Right lobe of liver (tissue), 6 donors: Measurements from ENCODE around the gene ADRM1. TPM values are rescaled to one million over a fixed set of nuclear protein-coding genes. Genes with fewer than 3 reads are reported as not detected.
A peak's percentile ranks its signal among the peaks of the same experiment; 100 is the strongest.

ENCODE experiments used
- ATAC-seq, 4 donors: fragments of 200-7000 bp; cut with Tn5 transposase; one replicate each; pipeline ENCODE4 v1.9.1; 2020; ENCODE audit warnings: mild to moderate bottlenecking in 4 of 4, moderate library complexity in 4 of 4
- DNase-seq, 3 donors: peaks; one replicate each; pipeline ENCODE4 v3.0.0-alpha.2; 2020
- H3K27ac ChIP-seq, 3 donors: fragments of 200-600 bp; one replicate each; pipeline ENCODE4 v1.8.0; 2022
- H3K27me3 ChIP-seq, 2 donors: fragments of 200-600 bp; one replicate each; pipeline ENCODE4 v1.8.0; 2022
- H3K36me3 ChIP-seq, 4 donors: fragments of 200-600 bp; sonication (generic) in 1 of 4; one replicate each; pipeline versions ENCODE4 v1.5.1 to v1.8.0; 2017 to 2022; ENCODE audit warnings: control low read depth in 1 of 4
- H3K4me1 ChIP-seq, 4 donors: fragments of 200-600 bp; sonication (generic) in 1 of 4; one replicate each; pipeline versions ENCODE4 v1.5.1 to v1.8.0; 2017 to 2022; ENCODE audit warnings: control low read depth in 1 of 4
- H3K4me3 ChIP-seq, 3 donors: fragments of 200-600 bp; one replicate each; pipeline ENCODE4 v1.8.0; 2022
- H3K9me3 ChIP-seq, 4 donors: fragments of 200-600 bp; sonication (generic) in 1 of 4; one replicate each; pipeline versions ENCODE4 v1.5.1 to v1.8.0; 2017 to 2022; ENCODE audit warnings: control low read depth in 1 of 4
- CTCF ChIP-seq, 4 donors: fragments of 200-600 bp in 3 of 4; fragments of 450-650 bp in 1 of 4; IDR thresholded peaks; one replicate each; pipeline versions ENCODE4 v1.5.1 to v1.8.0; 2016 to 2022; ENCODE audit warnings: antibody characterized with exemption in 4 of 4, mild to moderate bottlenecking in 2 of 4
- POLR2A ChIP-seq: fragments of 450-650 bp; IDR thresholded peaks from one replicate; pipeline ENCODE4 v1.6.1; 2017; ENCODE audit warnings: antibody characterized with exemption, mild to moderate bottlenecking
- WGBS: methylation state at CpG from one replicate; pipeline ENCODE4 v1.1.6; 2018; ENCODE audit warnings: low coverage, low lambda C conversion rate; ENCODE audit not compliant: insufficient coverage; ENCODE audit errors: missing lambda C conversion rate; 5-methylcytosine and 5-hydroxymethylcytosine counted together
- intact Hi-C, 2 donors: fragments of 100-400 bp; cut with DNase I; formaldehyde crosslinking; loops; one replicate each; pipeline versions ENCODE4 v1.11.2 to v1.14.1; 2022
- total RNA-seq, 6 experiments: library from RNA; depleted of rRNA in 2 of 6; stranded (reverse); fragments of >200 nt in 2 of 6; fragmentation: NEBNext Ultra II Directional in 3 of 6; extraction: Animal tissue kit (Norgen Biotek cat#: 25700) in 3 of 6; gene quantifications; one replicate each; pipeline versions ENCODE4 v1.1.0 to v1.2.4, GENCODE V29; 2016 to 2023
- donor health status: DM: no; HTN: yes; CAD: no.
- donor health status: DM: no; HTN: no; CAD: no.
- donor health status: DM: no; HTN: no; CAD: no.
- donor health status: DM: no; HTN: yes; CAD: no.
- donor health status: DM: no; HTN: yes; CAD: no.

Gene ADRM1
- total RNA-seq, 6 experiments from 2014 or later: 49.5 to 139 (median 55.7) TPM

- H3K36me3 ChIP-seq: peaks cover 0 to 21% (median 9%) of the 10 kb centered on the region in 4 donors
- peak in 1 of 3 donors; percentile 48 for DNase-seq
- no peaks in the 10 kb centered on the region for H3K27me3 ChIP-seq
- 58% methylated on average over 17 of the region's 29 CpGs for WGBS
- H3K9me3 ChIP-seq: no peaks in the 10 kb centered on the region
- ATAC-seq: peak in 3 of 4 donors; percentile 19 to 61 (median 56)
- no peak overlapping the region for H3K4me3 ChIP-seq
- no peak for TF ChIP-seq CTCF (IDR thresholded peaks at IDR 0.05)
- TF ChIP-seq POLR2A: no peak
- H3K27ac ChIP-seq: peak overlapping the region in 2 of 3 donors; percentile 35 to 49
- peaks cover 0 to 27% (median 11%) of the 10 kb centered on the region in 4 donors for H3K4me1 ChIP-seq
- intact Hi-C loops: no loop called here
Observed at GRCh38 chr20:62297449-62298227, 5.2 kb upstream of the ADRM1 start.

GRCh38 chr20:62298577-62299249 lies 4.1 kb upstream of the ADRM1 start:
- Histone ChIP-seq H3K36me3 (peaks cover 0 to 21% (median 9%) of the 10 kb centered on the region in 4 donors), H3K4me1 (peaks cover 0 to 27% (median 12%) of the 10 kb centered on the region in 4 donors), H3K27me3 (no peaks in the 10 kb centered on the region), H3K4me3 (no peak overlapping the region), H3K27ac (no peak overlapping the region), H3K9me3 (no peaks in the 10 kb centered on the region)
- DNase-seq (peak in 2 of 3 donors; percentile 19 to 45), ATAC-seq (no peak)
- no CpG with 5 or more reads among the region's 33 CpGs for WGBS
- intact Hi-C loops: no loop called here
- TF ChIP-seq CTCF (IDR thresholded peaks at IDR 0.05) (no peak), POLR2A (no peak)

- intact Hi-C loops: loop anchor here in 1 of 2 donors (5.0 to 10.0 kb wide), 2 partner anchors 55 to 78 kb away; no protein-coding TSS in a partner anchor
- H3K4me3 ChIP-seq: no peak overlapping the region
- ATAC-seq (no peak), DNase-seq (no peak)
- no peaks in the 10 kb centered on the region for H3K27me3 ChIP-seq
- H3K9me3 ChIP-seq: no peaks in the 10 kb centered on the region
- H3K36me3 ChIP-seq: peaks cover 0 to 13% (median 6%) of the 10 kb centered on the region in 4 donors
- H3K4me1 ChIP-seq: peaks cover 0 to 35% (median 17%) of the 10 kb centered on the region in 4 donors
- WGBS: 78% methylated on average over 11 of the region's 12 CpGs
- TF ChIP-seq CTCF (IDR thresholded peaks at IDR 0.05) (no peak), POLR2A (no peak)
- H3K27ac ChIP-seq: no peak overlapping the region
Observed at GRCh38 chr20:62299666-62300236, 3.0 kb upstream of the ADRM1 start.

GRCh38 chr20:62300319-62300718 lies 2.5 kb upstream of the ADRM1 start:
- ATAC-seq (no peak), DNase-seq (no peak)
- peaks cover 0 to 41% (median 20%) of the 10 kb centered on the region in 4 donors for H3K4me1 ChIP-seq
- intact Hi-C loops: loop anchor here in 1 of 2 donors (5.0 to 10.0 kb wide), 2 partner anchors 54 to 77 kb away; no protein-coding TSS in a partner anchor
- H3K4me3 ChIP-seq: no peak overlapping the region
- no CpG with 5 or more reads among the region's 11 CpGs for WGBS
- H3K27me3 ChIP-seq: no peaks in the 10 kb centered on the region
- peaks cover 0 to 14% (median 5%) of the 10 kb centered on the region in 4 donors for H3K36me3 ChIP-seq
- no peak overlapping the region for H3K27ac ChIP-seq
- TF ChIP-seq POLR2A (no peak), CTCF (IDR thresholded peaks at IDR 0.05) (no peak)
- H3K9me3 ChIP-seq: no peaks in the 10 kb centered on the region
